ENCODE measurements around the gene DYRK2. TPM values are rescaled to one million over a fixed set of nuclear protein-coding genes. Genes with fewer than 3 reads are reported as not detected.

DYRK2 gene
- total and polyA plus RNA-seq, 4 donors = 1.2 to 8.8 (median 4.9) TPM

GRCh38 chr12:67645601-67646000, 2.9 kb upstream of the DYRK2 start:
- H3K9ac ChIP-seq (ENCODE audit: low read depth in 1 of 2, low read length in 2 of 2) = no peak overlapping the region
- H3K4me1 ChIP-seq (ENCODE audit: control insufficient read depth in 4 of 4, insufficient read depth in 4 of 4, low read length in 3 of 4) = peaks cover 2 to 14% (median 9%) of the 10 kb centered on the region in 4 donors
- no peak for DNase-seq (ENCODE audit: low spot score)
- no peaks in the 10 kb centered on the region for H3K36me3 ChIP-seq (ENCODE audit: control insufficient read depth in 4 of 4, insufficient read depth in 3 of 4, low read depth in 1 of 4, low read length in 3 of 4)
- H3K4me3 ChIP-seq (ENCODE audit: low read depth in 1 of 3, low read length in 3 of 3) = no peak overlapping the region
- H3K27ac ChIP-seq (ENCODE audit: low read depth in 1 of 2, low read length in 2 of 2) = no peak overlapping the region
- H3K27me3 ChIP-seq (ENCODE audit: control insufficient read depth in 4 of 4, insufficient read depth in 4 of 4, low read length in 3 of 4) = no peaks in the 10 kb centered on the region
- TF ChIP-seq ZBTB33 (IDR thresholded peaks at IDR 0.05) (no peak), TAF1 (conservative IDR thresholded peaks at IDR 0.05) (no peak), GABPA (IDR thresholded peaks at IDR 0.05 in 1 of 2, conservative IDR thresholded peaks at IDR 0.05 in 1 of 2) (no peak), CTCF (IDR thresholded peaks at IDR 0.05; ENCODE audit: low read depth, low read length, missing input control) (no peak), HNF4A (conservative IDR thresholded peaks at IDR 0.05) (no peak), EGR1 (IDR thresholded peaks at IDR 0.05; ENCODE audit: low read depth in 2 of 2) (no peak), MAX (IDR thresholded peaks at IDR 0.05) (no peak), REST (IDR thresholded peaks at IDR 0.05) (no peak), ATF3 (IDR thresholded peaks at IDR 0.05) (no peak), JUND (IDR thresholded peaks at IDR 0.05) (no peak), FOXA1 (IDR thresholded peaks at IDR 0.05) (no peak), FOXA2 (IDR thresholded peaks at IDR 0.05) (no peak)
- no peaks in the 10 kb centered on the region for H3K9me3 ChIP-seq (ENCODE audit: control insufficient read depth in 4 of 4, low read length in 3 of 4)

- DNase-seq (ENCODE audit: low spot score) = no peak
- no peaks in the 10 kb centered on the region for H3K9me3 ChIP-seq (ENCODE audit: control insufficient read depth in 4 of 4, low read length in 3 of 4)
- no peak overlapping the region for H3K4me3 ChIP-seq (ENCODE audit: low read depth in 1 of 3, low read length in 3 of 3)
- H3K9ac ChIP-seq (ENCODE audit: low read depth in 1 of 2, low read length in 2 of 2) = no peak overlapping the region
- no peak for TF ChIP-seq EGR1 (IDR thresholded peaks at IDR 0.05; ENCODE audit: low read depth in 2 of 2)
- TF ChIP-seq CTCF (IDR thresholded peaks at IDR 0.05; ENCODE audit: low read depth, low read length, missing input control) = no peak
- no peak for TF ChIP-seq ZBTB33 (IDR thresholded peaks at IDR 0.05)
- no peak for TF ChIP-seq FOXA1 (IDR thresholded peaks at IDR 0.05)
- no peak for TF ChIP-seq NR2F2 (IDR thresholded peaks at IDR 0.05)
- TF ChIP-seq JUND (IDR thresholded peaks at IDR 0.05) = no peak
- no peak for TF ChIP-seq RXRA (IDR thresholded peaks at IDR 0.05)
- TF ChIP-seq RAD21 (IDR thresholded peaks at IDR 0.05) = no peak
- no peak for TF ChIP-seq FOXA2 (IDR thresholded peaks at IDR 0.05)
- no peak for TF ChIP-seq HNF4G (IDR thresholded peaks at IDR 0.05)
- no peak for TF ChIP-seq TAF1 (conservative IDR thresholded peaks at IDR 0.05)
- 96% methylated on average over 4 of the region's 4 CpGs for WGBS
- peaks cover 2 to 18% (median 9%) of the 10 kb centered on the region in 4 donors for H3K4me1 ChIP-seq (ENCODE audit: control insufficient read depth in 4 of 4, insufficient read depth in 4 of 4, low read length in 3 of 4)
- H3K27me3 ChIP-seq (ENCODE audit: control insufficient read depth in 4 of 4, insufficient read depth in 4 of 4, low read length in 3 of 4) = no peaks in the 10 kb centered on the region
- no peaks in the 10 kb centered on the region for H3K36me3 ChIP-seq (ENCODE audit: control insufficient read depth in 4 of 4, insufficient read depth in 3 of 4, low read depth in 1 of 4, low read length in 3 of 4)
- H3K27ac ChIP-seq (ENCODE audit: low read depth in 1 of 2, low read length in 2 of 2) = no peak overlapping the region
Observed at GRCh38 chr12:67646775-67647174, 1.8 kb upstream of the DYRK2 start.

All from liver (tissue), 9 donors.